Measurements from ENCODE around the gene POLE.

DNA sequence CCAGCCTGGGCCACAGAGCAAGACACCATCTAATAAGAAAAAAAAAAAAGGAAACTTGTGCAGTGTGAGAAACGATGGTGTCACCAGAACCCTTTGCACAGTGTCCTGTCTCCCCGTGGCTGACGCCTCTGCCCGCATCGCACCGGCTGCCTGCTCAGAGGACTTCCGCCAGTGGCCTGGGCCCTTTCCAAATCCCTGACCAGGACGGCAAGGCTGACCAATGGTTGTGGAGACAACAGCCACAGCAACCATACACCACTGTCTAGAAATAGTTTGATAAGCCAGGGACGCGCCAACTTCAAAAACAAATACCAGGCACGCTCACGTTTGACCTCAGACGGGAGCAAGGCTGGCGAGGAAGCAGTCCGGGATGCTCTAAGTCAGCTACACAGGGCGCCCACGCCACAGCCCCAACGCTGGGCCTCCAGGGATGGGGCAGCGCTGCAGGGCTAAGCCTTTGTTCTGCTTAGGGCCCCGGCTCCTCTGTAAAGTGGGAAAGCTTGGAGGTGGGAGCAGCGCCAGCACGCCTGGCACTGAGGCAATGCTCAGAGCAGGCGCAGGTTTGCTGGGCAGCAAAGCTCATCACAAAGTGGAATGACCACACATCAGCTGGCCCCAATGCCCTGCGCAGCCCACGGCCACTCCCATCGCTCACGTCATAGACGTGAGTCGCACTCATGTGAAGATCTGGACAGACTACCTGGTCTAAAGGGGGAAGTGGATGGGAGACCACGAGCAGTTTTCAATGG, 36.0 kb upstream of the POLE start:
- TF ChIP-seq, protein P1, sequence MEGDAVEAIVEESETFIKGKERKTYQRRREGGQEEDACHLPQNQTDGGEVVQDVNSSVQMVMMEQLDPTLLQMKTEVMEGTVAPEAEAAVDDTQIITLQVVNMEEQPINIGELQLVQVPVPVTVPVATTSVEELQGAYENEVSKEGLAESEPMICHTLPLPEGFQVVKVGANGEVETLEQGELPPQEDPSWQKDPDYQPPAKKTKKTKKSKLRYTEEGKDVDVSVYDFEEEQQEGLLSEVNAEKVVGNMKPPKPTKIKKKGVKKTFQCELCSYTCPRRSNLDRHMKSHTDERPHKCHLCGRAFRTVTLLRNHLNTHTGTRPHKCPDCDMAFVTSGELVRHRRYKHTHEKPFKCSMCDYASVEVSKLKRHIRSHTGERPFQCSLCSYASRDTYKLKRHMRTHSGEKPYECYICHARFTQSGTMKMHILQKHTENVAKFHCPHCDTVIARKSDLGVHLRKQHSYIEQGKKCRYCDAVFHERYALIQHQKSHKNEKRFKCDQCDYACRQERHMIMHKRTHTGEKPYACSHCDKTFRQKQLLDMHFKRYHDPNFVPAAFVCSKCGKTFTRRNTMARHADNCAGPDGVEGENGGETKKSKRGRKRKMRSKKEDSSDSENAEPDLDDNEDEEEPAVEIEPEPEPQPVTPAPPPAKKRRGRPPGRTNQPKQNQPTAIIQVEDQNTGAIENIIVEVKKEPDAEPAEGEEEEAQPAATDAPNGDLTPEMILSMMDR (conservative IDR thresholded peaks at IDR 0.05; ENCODE audit: low read length): no peak
- no peak for TF ChIP-seq EZH2phosphoT487 (IDR thresholded peaks at IDR 0.05; ENCODE audit: borderline replicate concordance, low read depth, low read length)
